Measurements from ENCODE around the gene SLC34A2.

SLC34A2 gene

DNA sequence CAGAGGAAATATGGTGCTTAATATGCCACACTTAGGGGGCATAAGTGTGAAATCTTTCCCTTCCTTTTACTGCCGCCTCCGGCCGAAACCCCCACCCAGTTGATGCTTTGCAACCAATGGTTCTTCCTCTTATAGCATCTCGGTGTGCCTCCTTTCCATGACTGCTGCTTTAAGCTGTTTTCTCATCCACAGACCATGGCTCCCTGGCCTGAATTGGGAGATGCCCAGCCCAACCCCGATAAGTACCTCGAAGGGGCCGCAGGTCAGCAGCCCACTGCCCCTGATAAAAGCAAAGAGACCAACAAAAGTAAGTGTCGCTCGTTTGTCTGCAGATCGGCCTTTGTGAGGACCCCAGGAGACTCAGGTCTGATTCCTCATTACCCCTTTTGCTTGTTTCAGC lies 6.7 kb downstream of the SLC34A2 start:
- no peak for DNase-seq (ENCODE audit: low read depth in 2 of 2)

DNA sequence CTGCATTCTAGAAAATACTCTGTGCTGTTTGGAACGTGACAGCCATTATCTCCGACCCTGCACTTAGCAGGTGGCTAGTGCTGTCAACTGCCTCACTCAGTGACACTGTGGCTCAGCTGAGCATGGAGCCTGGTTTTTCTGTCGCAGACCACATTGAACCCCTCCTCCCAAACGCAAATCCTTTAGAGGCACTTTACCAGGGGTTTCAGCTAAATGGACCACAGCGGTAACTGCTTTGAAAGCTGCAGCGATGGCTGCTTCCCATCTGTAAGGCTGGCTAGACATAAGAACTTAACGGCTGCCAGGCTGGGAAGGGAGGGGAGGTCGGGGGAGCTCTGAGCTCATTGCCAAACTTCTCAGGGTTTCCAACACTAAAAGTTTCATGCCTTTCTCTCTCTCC lies 8.1 kb downstream of the SLC34A2 start:
- DNase-seq (ENCODE audit: low read depth in 2 of 2) = no peak

GRCh38 chr4:25666031-25666630 lies 10.5 kb downstream of the SLC34A2 start:
- no peak for DNase-seq (ENCODE audit: low read depth in 2 of 2)

GRCh38 chr4:25667931-25668557 lies 12.4 kb downstream of the SLC34A2 start:
- no peak for DNase-seq (ENCODE audit: low read depth in 2 of 2)

- no peak for DNase-seq (ENCODE audit: low read depth in 2 of 2)
These were observed 15.3 kb downstream of the SLC34A2 start for GRCh38 chr4:25670991-25671390.

DNA sequence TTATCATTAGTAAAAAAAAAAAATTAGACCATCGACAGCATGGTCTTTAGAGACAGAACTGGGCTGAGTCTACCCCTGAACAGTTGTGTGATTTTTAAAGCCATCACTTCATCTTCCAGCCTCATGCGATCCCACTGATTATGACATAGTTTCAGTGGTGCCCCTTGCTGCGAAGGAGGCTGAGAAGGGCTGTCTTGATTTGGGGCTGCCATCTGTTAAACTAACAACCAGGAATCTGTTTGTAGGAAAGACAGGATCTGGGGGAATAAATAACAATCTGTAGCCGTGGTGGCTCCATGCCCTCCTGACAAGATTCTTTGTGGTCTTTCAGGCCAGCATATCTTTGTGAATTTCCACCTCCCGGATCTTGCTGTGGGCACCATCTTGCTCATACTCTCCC lies 17.1 kb downstream of the SLC34A2 start:
- DNase-seq (ENCODE audit: low read depth in 2 of 2) = no peak

DNA sequence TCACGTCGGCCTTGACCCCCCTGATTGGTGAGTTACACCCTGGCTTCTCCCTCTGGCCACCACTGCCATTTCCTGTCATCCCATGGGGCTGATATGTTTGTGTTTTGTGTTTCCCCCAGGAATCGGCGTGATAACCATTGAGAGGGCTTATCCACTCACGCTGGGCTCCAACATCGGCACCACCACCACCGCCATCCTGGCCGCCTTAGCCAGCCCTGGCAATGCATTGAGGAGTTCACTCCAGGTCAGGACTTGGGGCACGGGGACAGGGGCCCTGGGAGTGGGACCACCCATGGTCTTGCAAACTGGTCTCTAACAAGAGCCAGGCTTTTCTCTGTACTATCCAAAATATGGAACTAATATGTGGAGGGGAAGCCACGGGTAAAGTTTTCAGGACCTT lies 18.7 kb downstream of the SLC34A2 start:
- no peak for DNase-seq (ENCODE audit: low read depth in 2 of 2)

DNA sequence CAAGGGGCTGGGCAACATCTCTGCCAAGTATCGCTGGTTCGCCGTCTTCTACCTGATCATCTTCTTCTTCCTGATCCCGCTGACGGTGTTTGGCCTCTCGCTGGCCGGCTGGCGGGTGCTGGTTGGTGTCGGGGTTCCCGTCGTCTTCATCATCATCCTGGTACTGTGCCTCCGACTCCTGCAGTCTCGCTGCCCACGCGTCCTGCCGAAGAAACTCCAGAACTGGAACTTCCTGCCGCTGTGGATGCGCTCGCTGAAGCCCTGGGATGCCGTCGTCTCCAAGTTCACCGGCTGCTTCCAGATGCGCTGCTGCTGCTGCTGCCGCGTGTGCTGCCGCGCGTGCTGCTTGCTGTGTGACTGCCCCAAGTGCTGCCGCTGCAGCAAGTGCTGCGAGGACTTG lies 20.6 kb downstream of the SLC34A2 start:
- DNase-seq (ENCODE audit: low read depth in 2 of 2) = no peak

- no peak for DNase-seq (ENCODE audit: low read depth in 2 of 2)
These were observed 21.5 kb downstream of the SLC34A2 start for GRCh38 chr4:25677157-25677556.

DNA sequence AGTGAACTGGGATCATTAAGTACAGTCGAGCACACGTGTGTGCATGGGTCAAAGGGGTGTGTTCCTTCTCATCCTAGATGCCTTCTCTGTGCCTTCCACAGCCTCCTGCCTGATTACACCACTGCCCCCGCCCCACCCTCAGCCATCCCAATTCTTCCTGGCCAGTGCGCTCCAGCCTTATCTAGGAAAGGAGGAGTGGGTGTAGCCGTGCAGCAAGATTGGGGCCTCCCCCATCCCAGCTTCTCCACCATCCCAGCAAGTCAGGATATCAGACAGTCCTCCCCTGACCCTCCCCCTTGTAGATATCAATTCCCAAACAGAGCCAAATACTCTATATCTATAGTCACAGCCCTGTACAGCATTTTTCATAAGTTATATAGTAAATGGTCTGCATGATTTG lies 22.3 kb downstream of the SLC34A2 start:
- no peak for DNase-seq (ENCODE audit: low read depth in 2 of 2)

GRCh38 chr4:25687773-25688172 lies 32.1 kb downstream of the SLC34A2 start:
- no peak for DNase-seq (ENCODE audit: low read depth in 2 of 2)

GRCh38 chr4:25694466-25694865 lies 38.8 kb downstream of the SLC34A2 start:
- no peak for DNase-seq (ENCODE audit: low read depth in 2 of 2)

DNA sequence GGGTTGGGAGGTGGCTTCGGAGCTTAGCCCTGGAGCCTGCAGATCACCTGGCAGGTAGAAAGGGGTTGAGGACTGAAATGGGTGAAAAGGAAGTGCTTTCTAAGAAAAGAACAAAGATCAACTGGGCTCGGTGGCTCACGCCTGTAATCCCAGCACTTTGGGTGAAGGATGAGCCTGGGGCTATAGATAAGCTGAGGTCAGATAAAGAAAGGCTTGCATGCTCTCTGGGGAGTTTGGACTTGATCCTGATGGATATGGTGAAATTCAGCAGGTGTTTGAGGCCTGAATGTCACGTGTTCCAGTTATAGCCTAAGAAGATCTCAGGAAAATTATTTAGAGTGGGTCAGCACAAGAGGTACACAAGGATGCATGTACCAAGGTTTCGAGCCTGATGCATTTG lies 40.8 kb downstream of the SLC34A2 start:
- no peak for DNase-seq (ENCODE audit: low read depth in 2 of 2)

- DNase-seq (ENCODE audit: low read depth in 2 of 2) = no peak
These were observed 41.9 kb downstream of the SLC34A2 start for GRCh38 chr4:25697516-25697915.

- DNase-seq (ENCODE audit: low read depth in 2 of 2) = no peak
These were observed 45.0 kb downstream of the SLC34A2 start for GRCh38 chr4:25700661-25701060.

DNA sequence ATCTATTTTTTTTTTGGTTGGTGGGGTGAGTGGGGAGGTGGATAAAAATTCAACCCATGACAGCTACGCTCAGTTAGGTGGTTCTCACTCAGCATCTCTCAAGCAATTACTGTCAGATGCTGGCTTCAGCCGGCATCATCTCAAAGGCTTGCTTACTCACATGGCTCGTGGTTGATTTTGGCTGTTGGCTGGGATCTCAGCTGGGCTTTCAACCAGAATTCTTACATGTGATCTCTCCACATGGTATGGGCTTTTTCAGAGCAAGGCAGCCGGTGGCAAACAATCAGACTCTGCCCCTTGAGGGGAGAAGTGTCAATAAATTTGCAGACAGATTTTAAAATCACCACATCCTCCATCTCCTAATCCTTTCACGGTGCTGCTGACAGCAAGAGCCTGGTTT lies 47.2 kb downstream of the SLC34A2 start:
- DNase-seq (ENCODE audit: low read depth in 2 of 2) = no peak

GRCh38 chr4:25703731-25704388 lies 48.2 kb downstream of the SLC34A2 start:
- no peak for DNase-seq (ENCODE audit: low read depth in 2 of 2)

DNA sequence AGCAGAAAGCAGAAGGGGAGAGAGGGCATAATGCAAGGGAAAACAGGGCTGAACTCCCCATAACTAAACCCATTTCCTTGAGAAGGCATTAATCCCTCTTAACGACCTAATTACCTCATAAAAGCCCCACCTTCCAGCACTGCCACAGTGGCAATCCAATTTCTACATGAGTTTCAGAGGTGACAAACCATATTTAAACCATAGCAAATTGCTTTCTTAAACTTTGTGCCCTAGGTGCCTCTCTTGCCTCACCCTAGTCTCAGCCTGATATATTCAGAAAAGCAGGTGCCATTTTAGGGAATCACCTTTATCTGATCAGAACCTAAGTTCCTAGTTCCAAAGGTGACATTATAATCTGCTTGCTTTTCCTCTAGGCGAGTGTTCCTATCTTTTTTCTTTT lies 48.9 kb downstream of the SLC34A2 start:
- no peak for DNase-seq (ENCODE audit: low read depth in 2 of 2)

GRCh38 chr4:25710637-25711036 lies 55.0 kb downstream of the SLC34A2 start:
- DNase-seq (ENCODE audit: low read depth in 2 of 2) = no peak

DNA sequence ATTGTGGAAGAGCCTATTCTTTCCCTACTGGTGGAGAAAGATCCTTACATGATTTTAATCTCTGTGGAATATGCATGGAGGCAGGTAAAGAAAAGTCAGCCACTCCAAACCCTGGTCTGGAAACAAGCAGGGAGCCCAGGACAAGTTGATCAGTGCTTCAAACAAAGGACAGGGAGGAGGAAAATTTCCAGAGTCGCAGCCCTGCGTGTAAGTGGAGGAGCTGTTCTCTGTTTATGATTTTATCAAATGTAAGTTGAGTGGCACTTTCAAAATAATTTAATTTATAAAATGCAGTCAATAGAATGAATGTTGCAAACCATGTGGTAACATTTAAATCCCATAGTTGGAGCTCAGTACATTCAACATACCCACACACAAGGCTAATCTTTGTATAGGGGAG lies 57.0 kb downstream of the SLC34A2 start:
- DNase-seq (ENCODE audit: low read depth in 2 of 2) = no peak

DNA sequence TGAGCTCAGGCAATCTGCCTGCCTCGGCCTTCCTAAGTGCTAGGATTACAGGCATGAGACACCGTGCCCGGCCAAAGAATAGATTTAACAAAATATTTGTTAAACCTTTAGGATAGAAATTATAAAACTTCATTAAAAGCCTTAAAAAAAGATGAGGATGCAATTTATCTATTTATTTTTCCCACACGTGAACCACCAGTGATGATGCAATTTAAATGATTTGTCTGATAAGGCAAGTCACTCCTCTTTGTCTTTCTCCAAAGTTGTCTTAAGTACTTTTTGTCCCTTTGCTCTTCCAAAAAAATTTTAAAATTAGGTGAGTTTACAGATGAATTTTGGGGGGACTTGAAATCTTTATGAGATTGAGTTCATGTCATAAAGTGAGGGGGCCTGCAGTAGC lies 58.2 kb downstream of the SLC34A2 start:
- no peak for DNase-seq (ENCODE audit: low read depth in 2 of 2)

DNA sequence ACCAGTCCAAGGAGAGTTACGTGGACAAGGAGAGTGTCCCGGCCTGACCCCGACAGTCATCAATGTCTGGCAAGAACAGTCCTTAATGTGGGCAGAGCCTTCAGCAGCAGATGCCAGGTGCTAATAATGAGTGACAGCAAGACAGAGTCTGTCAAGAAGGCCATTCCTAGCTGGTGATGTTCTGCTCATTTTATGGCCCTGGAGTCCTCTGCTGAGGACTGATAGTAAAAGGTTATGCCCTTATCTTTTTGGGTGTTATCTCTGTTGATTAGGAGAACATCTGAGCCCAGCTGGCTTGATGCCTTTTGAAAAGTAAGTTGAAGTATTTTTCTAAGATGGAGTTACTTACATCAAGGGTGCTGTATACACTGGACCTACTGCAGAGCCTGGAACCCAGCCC lies 67.3 kb downstream of the SLC34A2 start:
- no peak for DNase-seq (ENCODE audit: low read depth in 2 of 2)

DNA sequence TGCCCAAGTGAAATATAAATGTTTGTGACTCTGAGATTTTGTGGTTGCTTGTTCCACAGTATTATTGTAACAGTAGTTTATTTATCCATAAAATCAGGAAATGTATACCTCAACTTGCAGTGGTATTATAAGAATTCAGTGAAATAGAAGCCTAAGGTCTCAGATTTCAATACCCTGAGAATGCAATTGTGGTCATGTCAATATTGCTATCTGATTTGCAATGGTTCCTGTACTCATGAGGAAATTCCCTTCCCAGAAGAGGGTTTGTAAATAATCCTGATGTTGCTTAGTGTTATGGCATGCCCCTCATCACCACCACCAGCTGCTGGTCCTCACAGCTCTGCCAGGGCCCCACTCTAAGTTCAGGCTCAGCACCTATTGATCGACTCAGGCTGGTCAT lies 67.8 kb downstream of the SLC34A2 start:
- no peak for DNase-seq (ENCODE audit: low read depth in 2 of 2)

DNA sequence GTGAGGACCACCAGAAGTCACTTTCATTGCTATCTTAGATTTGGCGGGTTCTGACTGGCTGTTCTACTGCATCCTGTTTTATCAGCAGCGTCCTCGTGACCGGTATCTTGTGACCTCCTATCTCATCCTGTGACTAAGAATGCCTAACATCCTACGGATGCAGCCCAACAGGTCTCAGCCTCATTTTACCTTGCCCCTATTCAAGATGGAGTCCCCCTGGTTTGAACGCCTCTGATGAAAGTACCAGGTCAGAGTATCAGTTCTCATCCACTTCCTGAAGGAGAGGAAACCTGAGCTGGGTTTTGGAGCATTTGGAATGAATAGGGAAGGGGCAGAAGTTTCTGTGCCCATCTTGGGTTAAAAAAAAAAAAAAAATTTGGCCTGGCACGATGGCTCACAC lies 70.2 kb downstream of the SLC34A2 start:
- DNase-seq (ENCODE audit: low read depth in 2 of 2) = no peak
